Caco-2 (cell line): ENCODE measurements around the gene FAM3D. TPM values are rescaled to one million over a fixed set of nuclear protein-coding genes. Genes with fewer than 3 reads are reported as not detected.

ENCODE experiments used
- BruUV-seq: library from RNA; stranded (reverse); fragments of 400-500 nt; replicated peaks from 2 replicates; lab custom pipeline; 2021; lab: Mats Ljungman, UMichigan
- CTCF ChIA-PET: fragments of 300-600 bp; sonication (Branson Sonifier 250); formaldehyde crosslinking; loops from one replicate; lab custom pipeline; 2022; ENCODE audit warnings: antibody characterized with exemption; lab: Charles Lee
- POLR2A ChIA-PET: fragments of 300-600 bp; sonication (Branson Sonifier 250); formaldehyde crosslinking; loops from one replicate; lab custom pipeline; 2022; ENCODE audit warnings: antibody characterized with exemption; lab: Charles Lee
- DNase-seq, 2 experiments: peaks; one replicate each; pipeline versions ENCODE4 v3.0.0 to v3.0.0-alpha.2; 2020 to 2022
- H3K27me3 ChIP-seq: replicated peaks from 2 replicates; pipeline ENCODE4 v1.6.0; 2011; ENCODE audit warnings: low read length; ENCODE audit not compliant: control insufficient read depth, insufficient read depth
- H3K36me3 ChIP-seq: 2 replicates; pipeline ENCODE4 v1.5.1; 2011; ENCODE audit warnings: low read length; ENCODE audit not compliant: control insufficient read depth, insufficient read depth
- H3K4me1 ChIP-seq: fragments of 250-450 bp; sonication (Bioruptor Pico); 2 replicates; pipeline ENCODE4 v1.5.1; 2020; ENCODE audit warnings: mild to moderate bottlenecking
- H3K4me3 ChIP-seq: 2 replicates; pipeline ENCODE4 v1.5.1; 2011; ENCODE audit warnings: low read depth, mild to moderate bottlenecking, control low read depth, low read length
- H3K9me3 ChIP-seq: fragments of 250-450 bp; sonication (Bioruptor Pico); 2 replicates; pipeline ENCODE4 v1.5.1; 2020; ENCODE audit warnings: mild to moderate bottlenecking, moderate library complexity
- H3K27ac Mint-ChIP-seq: one replicate; pipeline ENCODE4 v1.8.0; 2022; ENCODE audit warnings: mixed read lengths; ENCODE audit not compliant: unreplicated experiment
- H3K27me3 Mint-ChIP-seq: one replicate; pipeline ENCODE4 v1.8.0; 2022; ENCODE audit warnings: mixed read lengths; ENCODE audit not compliant: insufficient read depth, unreplicated experiment
- H3K36me3 Mint-ChIP-seq: one replicate; pipeline ENCODE4 v1.8.0; 2022; ENCODE audit warnings: mild to moderate bottlenecking, mixed read lengths; ENCODE audit not compliant: insufficient read depth, unreplicated experiment
- H3K4me1 Mint-ChIP-seq: one replicate; pipeline ENCODE4 v1.8.0; 2022; ENCODE audit warnings: low read depth, mixed read lengths; ENCODE audit not compliant: unreplicated experiment
- H3K4me3 Mint-ChIP-seq: one replicate; pipeline ENCODE4 v1.8.0; 2022; ENCODE audit warnings: mild to moderate bottlenecking, moderate library complexity, mixed read lengths; ENCODE audit not compliant: unreplicated experiment
- H3K9me3 Mint-ChIP-seq: one replicate; pipeline ENCODE4 v1.8.0; 2022; ENCODE audit warnings: mixed read lengths; ENCODE audit not compliant: unreplicated experiment
- CTCF ChIP-seq, 2 experiments: fragments of 200-600 bp in 1 of 2; IDR thresholded peaks; 1 replicate in 1 of 2; 2 replicates in 1 of 2; pipeline versions ENCODE4 v1.5.1 to v1.8.0; 2011 to 2022; ENCODE audit warnings: antibody characterized with exemption in 1 of 2, control low read depth in 1 of 2, inconsistent platforms in 1 of 2, low read depth in 1 of 2, low read length in 1 of 2, mild to moderate bottlenecking in 1 of 2, moderate library complexity in 1 of 2; ENCODE audit not compliant: insufficient read depth in 1 of 2, severe bottlenecking in 1 of 2, unreplicated experiment in 1 of 2
- intact Hi-C: fragments of 100-400 bp; cut with micrococcal nuclease; formaldehyde crosslinking; loops from one replicate; pipeline ENCODE4 v1.10.0; 2022; ENCODE audit not compliant: unreplicated experiment
- total RNA-seq: library from RNA; stranded (reverse); gene quantifications from 2 replicates; pipeline ENCODE4 v1.2.3, GENCODE V29; 2022

Gene FAM3D
- total RNA-seq, 1 experiment from 2014 or later, result not detected

- no TSS peak for BruUV-seq
- no peaks in the 10 kb centered on the region for H3K27me3 Mint-ChIP-seq
- Histone ChIP-seq H3K9me3 (no peaks in the 10 kb centered on the region), H3K36me3 (no peaks in the 10 kb centered on the region), H3K4me3 (no peak overlapping the region), H3K4me1 (peaks cover 22% of the 10 kb centered on the region), H3K27me3 (no peaks in the 10 kb centered on the region)
- ChIA-PET CTCF (no interaction called here), POLR2A (no interaction called here)
- intact Hi-C loops, result no loop called here
- no peaks in the 10 kb centered on the region for H3K9me3 Mint-ChIP-seq
- H3K36me3 Mint-ChIP-seq, result no peaks in the 10 kb centered on the region
- no peak for TF ChIP-seq CTCF (IDR thresholded peaks at IDR 0.05; ENCODE audit: insufficient read depth in 1 of 2, low read depth in 1 of 2, low read length in 1 of 2, severe bottlenecking in 1 of 2, unreplicated experiment in 1 of 2)
- no peaks in the 10 kb centered on the region for H3K4me1 Mint-ChIP-seq
- no peak overlapping the region for H3K27ac Mint-ChIP-seq
- no peak for DNase-seq
- H3K4me3 Mint-ChIP-seq, result no peak overlapping the region
These were observed 37.6 kb downstream of the FAM3D start for GRCh38 chr3:58628823-58629562.

DNA sequence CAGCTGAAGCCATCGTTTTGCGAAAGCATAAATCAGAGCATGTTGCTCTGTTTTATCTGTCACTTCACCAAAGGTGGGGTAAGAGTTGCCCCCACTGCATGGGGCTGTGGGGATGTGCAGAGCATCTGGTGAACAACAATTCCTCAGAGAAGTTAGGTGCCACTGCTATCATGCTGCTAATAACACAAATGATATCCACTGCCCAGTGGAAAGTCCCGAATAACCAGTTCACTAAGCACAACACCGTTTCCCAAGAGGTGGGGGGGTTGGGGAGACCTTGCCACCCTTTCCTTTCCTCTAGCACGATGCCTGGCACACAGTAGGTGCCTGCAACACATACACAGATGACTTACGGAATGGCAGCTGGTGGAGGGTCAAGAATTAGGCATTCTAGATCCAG is 38.6 kb downstream of the FAM3D start:
- Mint-ChIP-seq H3K27me3 (no peaks in the 10 kb centered on the region), H3K36me3 (no peaks in the 10 kb centered on the region)

GRCh38 chr3:58627570-58627885 is 39.0 kb downstream of the FAM3D start:
- no peaks in the 10 kb centered on the region for H3K9me3 Mint-ChIP-seq
- H3K4me3 Mint-ChIP-seq, result no peak overlapping the region
- POLR2A ChIA-PET, result no interaction called here
- no peak overlapping the region for H3K27ac Mint-ChIP-seq
- BruUV-seq, result no TSS peak
- no peaks in the 10 kb centered on the region for H3K36me3 ChIP-seq
- H3K27me3 ChIP-seq, result no peaks in the 10 kb centered on the region
- H3K27me3 Mint-ChIP-seq, result no peaks in the 10 kb centered on the region
- no peak for TF ChIP-seq CTCF (IDR thresholded peaks at IDR 0.05; ENCODE audit: insufficient read depth in 1 of 2, low read depth in 1 of 2, low read length in 1 of 2, severe bottlenecking in 1 of 2, unreplicated experiment in 1 of 2)
- CTCF ChIA-PET, result interaction anchor here (1.0 kb wide), 1 partner anchor 67 kb away, joined by 5 read pairs; no protein-coding TSS in a partner anchor
- no peaks in the 10 kb centered on the region for H3K9me3 ChIP-seq
- H3K36me3 Mint-ChIP-seq, result no peaks in the 10 kb centered on the region
- DNase-seq, result no peak
- no peak overlapping the region for H3K4me3 ChIP-seq
- intact Hi-C loops, result no loop called here
- H3K4me1 Mint-ChIP-seq, result no peaks in the 10 kb centered on the region
- peaks cover 22% of the 10 kb centered on the region for H3K4me1 ChIP-seq

More for the DNA sequence above, 38.6 kb downstream of the FAM3D start:
- intact Hi-C loops, result no loop called here
- no peak for TF ChIP-seq CTCF (IDR thresholded peaks at IDR 0.05; ENCODE audit: insufficient read depth in 1 of 2, low read depth in 1 of 2, low read length in 1 of 2, severe bottlenecking in 1 of 2, unreplicated experiment in 1 of 2)
- Histone ChIP-seq H3K27me3 (no peaks in the 10 kb centered on the region), H3K4me1 (peaks cover 22% of the 10 kb centered on the region), H3K9me3 (no peaks in the 10 kb centered on the region), H3K4me3 (no peak overlapping the region), H3K36me3 (no peaks in the 10 kb centered on the region)
- no peak for DNase-seq
- CTCF ChIA-PET, result interaction anchor here (1.0 kb wide), 1 partner anchor 67 kb away, joined by 5 read pairs; no protein-coding TSS in a partner anchor
- POLR2A ChIA-PET, result no interaction called here
- BruUV-seq, result no TSS peak
- H3K4me3 Mint-ChIP-seq, result no peak overlapping the region
- no peaks in the 10 kb centered on the region for H3K9me3 Mint-ChIP-seq
- H3K27ac Mint-ChIP-seq, result no peak overlapping the region
- H3K4me1 Mint-ChIP-seq, result no peaks in the 10 kb centered on the region
